Subcutaneous adipose tissue (tissue), 4 donors: ENCODE measurements around the gene ZNF578. TPM values are rescaled to one million over a fixed set of nuclear protein-coding genes. Genes with fewer than 3 reads are reported as not detected.

Source experiments
- total RNA-seq, 4 donors: library from RNA; depleted of rRNA; stranded (reverse); fragments of >200 nt; gene quantifications; one replicate each; pipeline ENCODE4 v1.1.0, GENCODE V29; 2016
- TF ChIP-seq, protein P1 (sequence below): fragments of 450-650 bp; IDR thresholded peaks from one replicate; pipeline ENCODE4 v1.5.1; 2016; ENCODE audit warnings: low read depth, mild to moderate bottlenecking, control low read depth, antibody characterized with exemption, moderate library complexity

ZNF578 gene
- total RNA-seq, 4 donors from 2014 or later, result 0.88 to 3.0 (median 1.7) TPM

DNA sequence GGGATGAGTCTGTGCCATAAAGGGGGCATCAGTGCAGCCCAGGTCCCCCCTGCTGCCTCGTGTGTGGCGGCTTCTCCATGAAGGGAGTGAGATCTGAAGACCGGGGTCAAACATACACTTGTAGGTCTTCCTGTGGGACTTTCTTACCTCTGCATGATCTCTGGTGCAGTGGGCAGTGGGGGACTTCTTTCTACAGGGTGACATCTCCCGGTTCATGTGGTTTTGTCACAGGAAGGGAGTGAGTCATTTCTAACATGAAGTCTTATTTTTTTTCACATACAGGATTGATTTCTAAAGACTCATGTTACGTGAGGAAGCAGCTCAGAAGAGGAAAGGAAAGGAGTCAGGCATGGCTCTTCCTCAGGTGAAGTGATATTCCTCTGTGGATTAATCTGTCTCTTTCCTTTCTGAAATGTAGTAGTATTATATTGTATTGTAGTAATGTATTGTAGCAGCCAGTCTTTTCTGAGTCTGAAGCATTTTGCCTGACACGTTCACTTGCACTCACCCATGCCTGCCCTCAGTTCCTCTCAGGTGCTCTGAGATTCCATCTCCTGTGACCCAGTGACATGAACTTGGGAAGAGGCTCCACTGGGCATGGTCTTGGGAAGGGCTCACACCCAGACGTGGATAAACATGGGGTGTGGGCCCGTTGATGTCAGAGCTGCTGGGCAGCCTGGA lies 89.8 kb downstream of the ZNF578 start:
- TF ChIP-seq, protein P1, sequence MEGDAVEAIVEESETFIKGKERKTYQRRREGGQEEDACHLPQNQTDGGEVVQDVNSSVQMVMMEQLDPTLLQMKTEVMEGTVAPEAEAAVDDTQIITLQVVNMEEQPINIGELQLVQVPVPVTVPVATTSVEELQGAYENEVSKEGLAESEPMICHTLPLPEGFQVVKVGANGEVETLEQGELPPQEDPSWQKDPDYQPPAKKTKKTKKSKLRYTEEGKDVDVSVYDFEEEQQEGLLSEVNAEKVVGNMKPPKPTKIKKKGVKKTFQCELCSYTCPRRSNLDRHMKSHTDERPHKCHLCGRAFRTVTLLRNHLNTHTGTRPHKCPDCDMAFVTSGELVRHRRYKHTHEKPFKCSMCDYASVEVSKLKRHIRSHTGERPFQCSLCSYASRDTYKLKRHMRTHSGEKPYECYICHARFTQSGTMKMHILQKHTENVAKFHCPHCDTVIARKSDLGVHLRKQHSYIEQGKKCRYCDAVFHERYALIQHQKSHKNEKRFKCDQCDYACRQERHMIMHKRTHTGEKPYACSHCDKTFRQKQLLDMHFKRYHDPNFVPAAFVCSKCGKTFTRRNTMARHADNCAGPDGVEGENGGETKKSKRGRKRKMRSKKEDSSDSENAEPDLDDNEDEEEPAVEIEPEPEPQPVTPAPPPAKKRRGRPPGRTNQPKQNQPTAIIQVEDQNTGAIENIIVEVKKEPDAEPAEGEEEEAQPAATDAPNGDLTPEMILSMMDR, result no peak

DNA sequence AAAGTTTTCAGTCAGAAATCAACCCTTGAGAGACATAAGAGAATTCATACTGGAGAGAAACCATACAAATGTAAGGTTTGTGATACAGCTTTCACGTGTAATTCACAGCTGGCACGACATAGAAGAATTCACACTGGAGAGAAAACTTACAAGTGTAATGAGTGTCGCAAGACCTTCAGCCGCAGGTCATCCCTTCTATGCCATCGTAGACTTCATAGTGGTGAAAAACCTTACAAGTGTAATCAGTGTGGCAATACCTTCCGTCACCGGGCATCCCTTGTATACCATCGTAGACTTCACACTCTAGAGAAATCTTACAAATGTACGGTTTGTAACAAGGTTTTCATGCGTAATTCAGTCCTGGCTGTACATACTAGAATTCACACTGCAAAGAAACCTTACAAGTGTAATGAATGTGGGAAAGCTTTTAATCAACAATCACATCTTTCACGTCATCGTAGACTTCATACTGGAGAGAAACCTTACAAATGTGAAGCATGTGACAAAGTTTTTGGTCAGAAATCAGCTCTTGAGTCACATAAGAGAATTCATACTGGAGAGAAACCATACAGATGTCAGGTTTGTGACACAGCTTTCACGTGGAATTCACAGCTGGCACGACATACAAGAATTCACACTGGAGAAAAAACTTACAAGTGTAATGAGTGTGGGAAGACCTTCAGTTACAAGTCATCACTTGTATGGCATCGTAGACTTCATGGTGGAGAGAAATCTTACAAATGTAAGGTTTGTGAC lies 101.0 kb downstream of the ZNF578 start:
- TF ChIP-seq, protein P1, result no peak

DNA sequence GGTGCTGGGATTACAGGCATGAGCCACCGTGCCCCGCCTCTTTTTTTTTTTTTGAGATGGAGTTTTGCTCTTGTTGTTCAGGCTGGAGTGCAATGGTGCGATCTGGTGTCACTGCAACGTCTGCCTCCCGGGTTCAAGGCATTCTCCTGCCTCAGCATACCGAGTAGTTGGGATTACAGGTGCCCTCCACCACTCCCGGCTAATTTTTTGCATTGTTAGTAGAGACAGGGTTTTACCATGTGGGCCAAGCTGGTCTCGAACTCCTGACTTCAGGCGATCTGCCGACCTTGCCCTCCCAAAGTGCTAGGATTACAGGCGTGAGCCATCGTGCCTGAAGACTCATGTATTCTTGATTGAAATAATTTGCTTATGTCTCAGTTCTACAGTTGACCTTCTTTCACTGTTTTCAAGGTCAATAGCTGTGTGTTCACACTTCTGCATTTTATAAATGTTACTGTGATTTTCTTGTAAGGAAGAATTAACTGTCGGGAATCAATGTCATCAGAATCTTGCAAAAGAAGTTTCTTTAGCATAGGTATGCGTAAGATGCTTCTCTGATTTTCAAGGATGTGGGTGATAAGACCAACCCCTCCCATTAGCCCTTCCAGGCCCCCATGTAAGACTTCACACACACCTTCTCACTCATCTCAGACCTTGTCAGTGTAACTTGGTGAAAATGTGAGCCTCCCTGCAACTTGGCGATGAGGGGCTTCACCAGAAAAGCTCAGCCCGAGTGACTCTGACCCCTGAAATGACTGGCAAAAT lies 104.1 kb downstream of the ZNF578 start:
- TF ChIP-seq, protein P1, result no peak

Other genes with a start within 250 kb of the ZNF578 start
- gene ZNF766, start 184.0 kb upstream of the ZNF578 start, total RNA-seq, result 10 to 100 TPM in 3 of 4 donors, 1 to 10 TPM in 1; 7.3 to 13.9 (median 12.0) TPM
- gene ZNF480, start 156.4 kb upstream of the ZNF578 start, total RNA-seq, result 10 to 100 TPM in 1 of 4 donors, 1 to 10 TPM in 3; 7.1 to 10.4 (median 7.8) TPM
- gene ZNF610, start 117.3 kb upstream of the ZNF578 start, total RNA-seq, result 1 to 10 TPM in 3 of 4 donors, under 1 TPM in 1; 0.94 to 2.7 (median 1.4) TPM
- 10 to 100 TPM; 11.1 to 21.9 (median 16.3) TPM for gene ZNF880, start 83.6 kb upstream of the ZNF578 start, total RNA-seq
- 10 to 100 TPM; 20.7 to 26.8 (median 24.1) TPM for gene ZNF528, start 55.7 kb upstream of the ZNF578 start, total RNA-seq
- 1 to 10 TPM in 3 of 4 donors, not detected in 1; 1.0 to 1.9 (median 1.5) TPM for gene ZNF534, start 24.4 kb upstream of the ZNF578 start, total RNA-seq
- 10 to 100 TPM; 21.4 to 29.7 (median 26.9) TPM for gene ZNF808, start 74.1 kb downstream of the ZNF578 start, total RNA-seq
- 10 to 100 TPM; 12.2 to 21.1 (median 17.6) TPM for gene ZNF701, start 116.7 kb downstream of the ZNF578 start, total RNA-seq
- 10 to 100 TPM; 54.8 to 85.4 (median 58.8) TPM for gene ZNF83, start 184.8 kb downstream of the ZNF578 start, total RNA-seq